ENCODE data around the gene OR6C75.
"Not testable (repeated sequence)": the region's sequence is repeated elsewhere in the genome, so short reads cannot be mapped to it uniquely, and the experiment has no call there.

The OR6C75 gene

GRCh38 chr12:55330446-55330845 lies 32.3 kb upstream of the OR6C75 start, which contains the start of gene OR6C3:
OR6C3 (plus strand) TSS chr12:55330746; CDS start chr12:55331701, 955 bp downstream.
- Histone ChIP-seq H3K4me3 (ENCODE audit: low read length) (no peak within 1 kb of the TSS), H3K27ac (ENCODE audit: low read depth, low read length) (no peak within 1 kb of the TSS), H3K4me2 (ENCODE audit: low read length) (no peak within 1 kb of the TSS), H3K9me3 (ENCODE audit: control insufficient read depth, insufficient read depth, low read length) (no peaks in the 10 kb centered on the region), H3K4me1 (ENCODE audit: control insufficient read depth, low read length) (no peaks in the 10 kb centered on the region), H3K27me3 (ENCODE audit: control insufficient read depth, low read length) (0 out of 2 replicates have a peak, but pooled peaks cover 3% of the 10 kb centered on the region), H3F3A (ENCODE audit: control insufficient read depth, insufficient read depth) (no peaks in the 10 kb centered on the region), H3K79me2 (ENCODE audit: control insufficient read depth, low read length) (no peaks in the 10 kb centered on the region), H3K36me3 (ENCODE audit: control insufficient read depth, low read length) (no peaks in the 10 kb centered on the region), H4K20me1 (ENCODE audit: control insufficient read depth, insufficient read depth, low read depth, low read length) (no peaks in the 10 kb centered on the region), H3K9me2 (replicated peaks; ENCODE audit: control insufficient read depth, low read length) (no peaks in the 10 kb centered on the region)
- TF ChIP-seq EZH2phosphoT487 (IDR thresholded peaks at IDR 0.05; ENCODE audit: borderline replicate concordance, low read length), result no peak
- TF ChIP-seq, protein P1, sequence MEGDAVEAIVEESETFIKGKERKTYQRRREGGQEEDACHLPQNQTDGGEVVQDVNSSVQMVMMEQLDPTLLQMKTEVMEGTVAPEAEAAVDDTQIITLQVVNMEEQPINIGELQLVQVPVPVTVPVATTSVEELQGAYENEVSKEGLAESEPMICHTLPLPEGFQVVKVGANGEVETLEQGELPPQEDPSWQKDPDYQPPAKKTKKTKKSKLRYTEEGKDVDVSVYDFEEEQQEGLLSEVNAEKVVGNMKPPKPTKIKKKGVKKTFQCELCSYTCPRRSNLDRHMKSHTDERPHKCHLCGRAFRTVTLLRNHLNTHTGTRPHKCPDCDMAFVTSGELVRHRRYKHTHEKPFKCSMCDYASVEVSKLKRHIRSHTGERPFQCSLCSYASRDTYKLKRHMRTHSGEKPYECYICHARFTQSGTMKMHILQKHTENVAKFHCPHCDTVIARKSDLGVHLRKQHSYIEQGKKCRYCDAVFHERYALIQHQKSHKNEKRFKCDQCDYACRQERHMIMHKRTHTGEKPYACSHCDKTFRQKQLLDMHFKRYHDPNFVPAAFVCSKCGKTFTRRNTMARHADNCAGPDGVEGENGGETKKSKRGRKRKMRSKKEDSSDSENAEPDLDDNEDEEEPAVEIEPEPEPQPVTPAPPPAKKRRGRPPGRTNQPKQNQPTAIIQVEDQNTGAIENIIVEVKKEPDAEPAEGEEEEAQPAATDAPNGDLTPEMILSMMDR (IDR thresholded peaks at IDR 0.05; ENCODE audit: low read depth, low read length, poor library complexity, severe bottlenecking), result no peak

DNA sequence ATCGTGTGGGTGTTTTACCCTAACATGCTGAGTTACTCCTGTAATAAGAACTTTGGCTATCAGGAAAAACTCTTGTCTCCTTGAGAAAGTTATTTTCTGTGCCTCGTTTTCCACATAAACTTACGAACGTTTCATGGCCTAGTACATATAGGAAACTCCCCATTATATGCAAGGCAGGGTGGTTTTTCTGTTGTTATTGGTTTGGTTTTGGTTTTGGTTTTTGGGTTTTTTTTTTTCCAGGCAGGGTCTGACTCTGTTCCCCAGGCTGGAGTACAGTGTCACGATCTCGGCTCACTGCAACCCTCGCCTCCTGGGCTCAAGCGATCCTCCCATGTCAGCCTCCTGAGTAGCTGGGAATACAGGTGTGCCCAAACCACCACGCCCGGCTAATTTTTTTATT lies 26.8 kb upstream of the OR6C75 start:
- H3K9me3 ChIP-seq (ENCODE audit: control insufficient read depth, insufficient read depth, low read length), result no peaks in the 10 kb centered on the region
- no peak for TF ChIP-seq EZH2phosphoT487 (IDR thresholded peaks at IDR 0.05; ENCODE audit: borderline replicate concordance, low read length)
- TF ChIP-seq, protein P1 (IDR thresholded peaks at IDR 0.05; ENCODE audit: low read depth, low read length, poor library complexity, severe bottlenecking), result no peak
- H3K4me2 ChIP-seq (ENCODE audit: low read length), result no peak overlapping the region
- H3K4me1 ChIP-seq (ENCODE audit: control insufficient read depth, low read length), result no peaks in the 10 kb centered on the region
- H3K27ac ChIP-seq (ENCODE audit: low read depth, low read length), result no peak overlapping the region
- H3K9me2 ChIP-seq (replicated peaks; ENCODE audit: control insufficient read depth, low read length), result no peaks in the 10 kb centered on the region
- H4K20me1 ChIP-seq (ENCODE audit: control insufficient read depth, insufficient read depth, low read depth, low read length), result no peaks in the 10 kb centered on the region
- H3K36me3 ChIP-seq (ENCODE audit: control insufficient read depth, low read length), result no peaks in the 10 kb centered on the region
- no peaks in the 10 kb centered on the region for H3K79me2 ChIP-seq (ENCODE audit: control insufficient read depth, low read length)
- 0 out of 2 replicates have a peak, but pooled peaks cover 3% of the 10 kb centered on the region for H3K27me3 ChIP-seq (ENCODE audit: control insufficient read depth, low read length)
- H3F3A ChIP-seq (ENCODE audit: control insufficient read depth, insufficient read depth), result no peaks in the 10 kb centered on the region
- no peak overlapping the region for H3K4me3 ChIP-seq (ENCODE audit: low read length)

- not testable (repeated sequence) for H3K4me3 ChIP-seq (ENCODE audit: low read length); H3K4me2 ChIP-seq (ENCODE audit: low read length); H3K9me2 ChIP-seq (replicated peaks; ENCODE audit: control insufficient read depth, low read length); H3F3A ChIP-seq (ENCODE audit: control insufficient read depth, insufficient read depth); H3K79me2 ChIP-seq (ENCODE audit: control insufficient read depth, low read length); H3K4me1 ChIP-seq (ENCODE audit: control insufficient read depth, low read length); H3K27me3 ChIP-seq (ENCODE audit: control insufficient read depth, low read length); H4K20me1 ChIP-seq (ENCODE audit: control insufficient read depth, insufficient read depth, low read depth, low read length); H3K9me3 ChIP-seq (ENCODE audit: control insufficient read depth, insufficient read depth, low read length); H3K36me3 ChIP-seq (ENCODE audit: control insufficient read depth, low read length); H3K27ac ChIP-seq (ENCODE audit: low read depth, low read length)
These were observed 7.4 kb upstream of the OR6C75 start for GRCh38 chr12:55355338-55355737.

GRCh38 chr12:55365086-55365485 lies 2.3 kb downstream of the OR6C75 start:
- H3K27me3 ChIP-seq (ENCODE audit: control insufficient read depth, low read length), result 0 out of 2 replicates have a peak, but pooled peaks cover 7% of the 10 kb centered on the region
- no peaks in the 10 kb centered on the region for H3K9me3 ChIP-seq (ENCODE audit: control insufficient read depth, insufficient read depth, low read length)
- no peaks in the 10 kb centered on the region for H3K79me2 ChIP-seq (ENCODE audit: control insufficient read depth, low read length)
- no peaks in the 10 kb centered on the region for H3K9me2 ChIP-seq (replicated peaks; ENCODE audit: control insufficient read depth, low read length)
- no peaks in the 10 kb centered on the region for H3F3A ChIP-seq (ENCODE audit: control insufficient read depth, insufficient read depth)
- no peaks in the 10 kb centered on the region for H4K20me1 ChIP-seq (ENCODE audit: control insufficient read depth, insufficient read depth, low read depth, low read length)
- no peak for TF ChIP-seq EZH2phosphoT487 (IDR thresholded peaks at IDR 0.05; ENCODE audit: borderline replicate concordance, low read length)
- TF ChIP-seq, protein P1 (IDR thresholded peaks at IDR 0.05; ENCODE audit: low read depth, low read length, poor library complexity, severe bottlenecking), result no peak
- H3K4me3 ChIP-seq (ENCODE audit: low read length), result no peak overlapping the region
- H3K36me3 ChIP-seq (ENCODE audit: control insufficient read depth, low read length), result no peaks in the 10 kb centered on the region
- H3K27ac ChIP-seq (ENCODE audit: low read depth, low read length), result no peak overlapping the region
- no peak overlapping the region for H3K4me2 ChIP-seq (ENCODE audit: low read length)
- no peaks in the 10 kb centered on the region for H3K4me1 ChIP-seq (ENCODE audit: control insufficient read depth, low read length)

Data from DOHH2 (cell line).